HG03571 (cell line): ENCODE data around the gene CD33.
"Not testable (repeated sequence)": the region's sequence is repeated elsewhere in the genome, so short reads cannot be mapped to it uniquely, and the experiment has no call there.

Experiments used
- ATAC-seq: cut with Tn5 transposase; IDR thresholded peaks from one replicate; pipeline ENCODE4 v1.9.1; 2021; ENCODE audit not compliant: unreplicated experiment

Gene CD33

GRCh38 chr19:51210191-51210784 is 14.6 kb upstream of the CD33 start:
- ATAC-seq: no peak

GRCh38 chr19:51210874-51211361 is 14.0 kb upstream of the CD33 start:
- not testable (repeated sequence) for ATAC-seq

GRCh38 chr19:51211833-51212232 is 13.0 kb upstream of the CD33 start:
- ATAC-seq: no peak

GRCh38 chr19:51219307-51219706 is 5.6 kb upstream of the CD33 start:
- ATAC-seq: no peak

GRCh38 chr19:51219971-51220370 is 4.9 kb upstream of the CD33 start:
- no peak for ATAC-seq

GRCh38 chr19:51220996-51221395 is 3.9 kb upstream of the CD33 start:
- ATAC-seq: no peak

- no peak for ATAC-seq
Measured at GRCh38 chr19:51224163-51224641, 678 bp upstream of the CD33 start.

GRCh38 chr19:51226067-51226466 is 1.2 kb downstream of the CD33 start:
- ATAC-seq: no peak

- ATAC-seq: no peak
Measured at GRCh38 chr19:51227326-51227725, 2.4 kb downstream of the CD33 start.

GRCh38 chr19:51227966-51228365 is 3.1 kb downstream of the CD33 start:
- ATAC-seq: no peak

GRCh38 chr19:51240866-51241265 is 16.0 kb downstream of the CD33 start:
- ATAC-seq: no peak

GRCh38 chr19:51242881-51243630 is 18.2 kb downstream of the CD33 start:
- no peak for ATAC-seq

- ATAC-seq: no peak
Measured at GRCh38 chr19:51246164-51246552, 21.3 kb downstream of the CD33 start.

- ATAC-seq: no peak
Measured at GRCh38 chr19:51247972-51248590, 23.2 kb downstream of the CD33 start.

- ATAC-seq: no peak
Measured at GRCh38 chr19:51250786-51251467, 26.0 kb downstream of the CD33 start, which contains the start of gene SIGLECL1. Gene SIGLECL1 (plus strand): TSS chr19:51251080. CDS start chr19:51264073, 12,993 bp downstream.

- no peak for ATAC-seq
Measured at GRCh38 chr19:51251468-51251820, 26.6 kb downstream of the CD33 start.

GRCh38 chr19:51252306-51253079 is 27.6 kb downstream of the CD33 start:
- no peak for ATAC-seq

- no peak for ATAC-seq
Measured at GRCh38 chr19:51253088-51253806, 28.4 kb downstream of the CD33 start.

GRCh38 chr19:51256155-51256625 is 31.3 kb downstream of the CD33 start:
- ATAC-seq: no peak

GRCh38 chr19:51257471-51257870 is 32.6 kb downstream of the CD33 start:
- no peak for ATAC-seq
